GM12874 (cell line): ENCODE measurements around the gene FGF1.

Source experiments
- TF ChIP-seq, protein P1 (sequence below): IDR thresholded peaks from 2 replicates; pipeline ENCODE4 v1.5.1; 2011; ENCODE audit warnings: low read depth, mild to moderate bottlenecking, control low read depth, low read length, moderate library complexity; ENCODE audit not compliant: insufficient read depth

Gene FGF1

DNA sequence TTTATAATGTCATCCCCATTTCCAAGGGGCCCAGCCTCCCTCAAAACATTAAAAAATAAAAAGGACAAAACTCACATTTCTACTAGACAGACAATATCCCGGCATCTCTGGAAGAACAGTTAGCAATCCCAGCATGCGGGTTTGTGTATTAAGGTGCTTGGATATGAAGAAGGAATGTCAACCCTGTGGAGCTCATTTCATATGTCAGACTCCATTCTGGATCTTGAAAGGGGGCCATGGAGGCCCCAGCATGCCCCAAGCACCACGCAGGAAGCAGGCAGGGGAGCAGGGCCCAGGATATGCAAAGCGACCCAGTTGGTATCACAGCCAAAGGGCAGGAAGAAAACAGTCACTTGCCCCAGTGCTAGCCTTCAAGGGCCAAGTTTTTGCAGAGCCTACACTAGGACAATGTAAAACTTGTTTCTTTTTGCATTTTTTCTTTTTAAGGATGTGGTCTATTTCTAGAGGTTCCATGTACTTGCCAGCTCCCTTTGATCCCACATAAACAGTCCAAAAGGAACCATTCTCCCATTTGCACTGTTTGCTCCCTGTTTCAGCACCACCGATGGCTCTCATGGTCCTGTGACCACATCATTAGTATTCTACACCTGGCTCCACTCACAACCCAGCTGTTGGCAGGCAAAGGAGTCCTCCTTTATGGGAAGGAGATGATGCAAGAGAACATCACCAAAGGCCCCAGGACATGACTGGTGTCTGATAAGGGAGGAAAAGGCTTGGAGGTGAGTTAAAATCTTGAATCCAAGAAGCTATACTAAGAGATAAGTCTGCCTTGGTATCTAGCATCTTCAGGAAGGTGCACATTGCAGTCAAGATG, 58.3 kb downstream of the FGF1 start:
- TF ChIP-seq, protein P1, sequence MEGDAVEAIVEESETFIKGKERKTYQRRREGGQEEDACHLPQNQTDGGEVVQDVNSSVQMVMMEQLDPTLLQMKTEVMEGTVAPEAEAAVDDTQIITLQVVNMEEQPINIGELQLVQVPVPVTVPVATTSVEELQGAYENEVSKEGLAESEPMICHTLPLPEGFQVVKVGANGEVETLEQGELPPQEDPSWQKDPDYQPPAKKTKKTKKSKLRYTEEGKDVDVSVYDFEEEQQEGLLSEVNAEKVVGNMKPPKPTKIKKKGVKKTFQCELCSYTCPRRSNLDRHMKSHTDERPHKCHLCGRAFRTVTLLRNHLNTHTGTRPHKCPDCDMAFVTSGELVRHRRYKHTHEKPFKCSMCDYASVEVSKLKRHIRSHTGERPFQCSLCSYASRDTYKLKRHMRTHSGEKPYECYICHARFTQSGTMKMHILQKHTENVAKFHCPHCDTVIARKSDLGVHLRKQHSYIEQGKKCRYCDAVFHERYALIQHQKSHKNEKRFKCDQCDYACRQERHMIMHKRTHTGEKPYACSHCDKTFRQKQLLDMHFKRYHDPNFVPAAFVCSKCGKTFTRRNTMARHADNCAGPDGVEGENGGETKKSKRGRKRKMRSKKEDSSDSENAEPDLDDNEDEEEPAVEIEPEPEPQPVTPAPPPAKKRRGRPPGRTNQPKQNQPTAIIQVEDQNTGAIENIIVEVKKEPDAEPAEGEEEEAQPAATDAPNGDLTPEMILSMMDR = no peak

DNA sequence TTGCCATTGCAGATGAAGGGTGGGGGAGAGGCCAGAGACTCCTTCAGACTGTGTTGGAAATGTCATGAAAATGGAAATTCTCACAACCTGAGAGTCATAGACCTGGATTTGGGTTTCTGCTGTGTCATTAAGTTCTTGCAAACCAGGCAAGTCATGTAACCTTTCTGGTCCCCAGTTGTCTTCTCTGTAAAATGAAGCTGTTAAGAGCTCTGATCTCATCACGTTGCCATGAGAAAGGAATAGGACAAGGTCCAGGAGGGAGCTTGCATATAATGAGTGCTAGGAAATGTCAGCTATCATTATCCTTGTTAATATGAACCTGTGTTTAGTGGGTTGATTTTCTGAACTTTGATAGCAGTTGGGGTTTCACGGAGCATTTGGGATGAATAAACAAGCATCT, 59.1 kb downstream of the FGF1 start:
- TF ChIP-seq, protein P1 = no peak

DNA sequence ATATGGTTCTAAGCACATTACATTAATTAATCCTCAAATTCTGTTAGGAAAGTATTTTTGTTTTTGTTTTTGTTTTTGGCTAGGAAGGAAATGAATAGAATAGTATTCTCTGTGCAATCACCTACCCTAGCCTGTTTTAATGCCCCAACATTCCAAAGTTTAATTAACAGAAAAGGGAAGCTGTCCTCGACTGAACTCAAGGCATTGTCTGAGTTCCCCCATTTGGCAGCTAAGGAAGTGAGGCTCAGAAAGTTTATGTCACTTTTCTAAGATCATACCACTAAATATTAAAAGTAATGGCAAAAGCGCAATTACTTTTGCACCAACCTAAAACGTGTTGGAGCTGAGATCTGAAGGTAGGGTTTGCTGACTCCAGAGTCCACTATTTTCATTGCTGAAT, 59.8 kb downstream of the FGF1 start:
- TF ChIP-seq, protein P1 = no peak

DNA sequence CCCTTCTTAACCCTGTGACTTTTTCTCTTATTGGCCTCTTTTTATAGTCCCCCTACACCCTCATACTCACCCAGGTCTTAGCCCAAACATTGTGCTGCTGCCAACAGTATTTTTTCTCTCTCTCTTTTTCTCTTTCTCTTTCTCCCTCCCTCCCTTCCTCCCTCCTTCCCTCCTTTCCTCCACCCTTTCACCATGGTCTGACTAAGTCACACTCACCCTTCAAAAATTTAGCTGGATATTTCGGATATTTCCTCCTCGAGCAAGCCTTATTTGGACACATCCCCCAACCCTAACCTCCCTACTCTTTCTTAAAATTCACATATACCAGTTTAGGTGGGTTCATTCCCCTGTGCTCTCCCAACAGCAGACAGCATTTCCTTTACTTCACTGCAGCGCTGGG, 64.7 kb downstream of the FGF1 start:
- TF ChIP-seq, protein P1 = no peak

DNA sequence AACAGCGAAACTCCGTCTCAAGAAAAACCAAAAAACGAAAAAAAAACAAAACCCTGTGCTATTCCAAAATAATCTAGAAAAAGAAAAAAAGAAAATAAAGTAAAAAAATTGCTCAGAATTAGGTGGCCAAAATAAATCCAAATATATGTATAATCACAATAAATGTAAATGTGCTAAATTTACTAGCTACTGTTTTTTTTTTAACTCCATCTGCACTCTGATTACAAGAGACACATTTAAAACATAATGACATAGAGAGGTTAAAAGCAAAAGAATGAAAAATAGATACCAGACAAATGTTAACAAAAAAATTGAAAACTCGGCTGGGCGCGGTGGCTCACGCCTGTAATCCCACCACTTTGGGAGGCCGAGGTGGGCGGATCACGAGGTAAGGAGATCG, 66.1 kb downstream of the FGF1 start:
- TF ChIP-seq, protein P1 = no peak

DNA sequence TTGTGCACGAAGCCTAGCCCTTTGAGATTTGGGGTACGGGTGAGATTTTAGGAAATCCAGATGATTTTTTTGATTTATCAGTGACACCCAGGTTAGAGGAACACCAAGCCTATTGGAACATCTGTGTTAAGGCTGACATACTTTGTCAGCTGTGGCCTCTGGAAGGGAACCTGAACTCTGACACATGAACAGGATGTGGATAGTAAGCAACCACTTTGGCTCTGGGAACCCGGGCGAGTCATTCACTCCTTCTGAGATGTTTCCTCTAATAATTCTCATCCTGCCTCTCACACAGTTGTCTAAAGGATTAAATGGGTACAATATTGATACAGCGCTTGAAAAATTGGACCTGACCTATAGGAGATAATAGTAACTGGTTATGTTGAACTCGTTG, 67.8 kb downstream of the FGF1 start:
- TF ChIP-seq, protein P1 = no peak

DNA sequence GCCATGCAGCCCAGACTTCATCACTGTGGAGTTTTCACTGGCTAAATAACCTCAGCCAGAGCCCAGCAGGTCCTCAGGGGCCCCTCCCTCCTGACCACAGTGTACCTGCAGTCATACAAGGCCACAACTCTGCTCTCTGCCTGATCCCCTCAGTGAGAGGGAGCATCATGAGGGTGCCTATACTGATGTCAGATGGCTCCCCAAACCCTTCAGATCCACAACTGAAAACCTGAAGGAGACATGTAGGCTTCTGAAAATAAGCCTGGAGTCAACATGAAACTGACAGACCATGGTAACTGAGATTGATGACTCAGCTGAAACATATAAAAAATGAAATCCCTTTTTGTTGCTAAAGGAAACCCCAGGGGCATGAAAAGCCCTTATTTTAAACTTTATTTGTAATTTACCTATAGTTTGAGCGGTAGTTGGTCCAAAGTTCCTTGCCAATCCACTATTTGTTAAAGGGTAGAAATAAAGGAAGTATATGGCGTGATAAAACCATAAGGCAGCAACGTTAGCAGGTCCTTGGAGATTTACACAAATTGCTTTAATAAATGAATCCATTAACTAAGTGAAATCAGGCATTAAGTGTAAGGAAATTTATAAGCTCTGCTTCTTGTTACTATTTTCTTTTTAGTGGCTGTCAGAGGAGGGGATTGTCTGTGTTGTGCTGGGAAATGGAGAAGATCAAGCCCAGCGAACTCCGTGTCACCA, 68.3 kb downstream of the FGF1 start:
- TF ChIP-seq, protein P1 = no peak
